ENCODE results near the gene PACS1.
"Not testable (repeated sequence)": the region's sequence is repeated elsewhere in the genome, so short reads cannot be mapped to it uniquely, and the experiment has no call there.

Gene PACS1

DNA sequence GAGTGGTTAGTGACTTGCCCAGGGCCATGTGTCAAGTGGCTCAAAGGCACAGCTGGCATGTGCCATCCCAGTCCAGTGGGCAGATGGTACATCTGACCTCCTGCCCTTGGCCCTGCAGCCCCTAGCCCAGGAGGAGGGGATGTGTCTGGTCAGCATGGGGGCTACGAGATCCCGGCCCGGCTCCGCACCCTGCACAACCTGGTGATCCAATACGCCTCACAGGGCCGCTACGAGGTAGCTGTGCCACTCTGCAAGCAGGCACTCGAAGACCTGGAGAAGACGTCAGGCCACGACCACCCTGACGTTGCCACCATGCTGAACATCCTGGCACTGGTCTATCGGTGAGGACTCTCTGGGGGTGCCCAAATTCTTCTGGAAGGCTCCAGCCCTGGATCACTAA, 192.6 kb downstream of the PACS1 start:
- DNase-seq, result no peak

DNA sequence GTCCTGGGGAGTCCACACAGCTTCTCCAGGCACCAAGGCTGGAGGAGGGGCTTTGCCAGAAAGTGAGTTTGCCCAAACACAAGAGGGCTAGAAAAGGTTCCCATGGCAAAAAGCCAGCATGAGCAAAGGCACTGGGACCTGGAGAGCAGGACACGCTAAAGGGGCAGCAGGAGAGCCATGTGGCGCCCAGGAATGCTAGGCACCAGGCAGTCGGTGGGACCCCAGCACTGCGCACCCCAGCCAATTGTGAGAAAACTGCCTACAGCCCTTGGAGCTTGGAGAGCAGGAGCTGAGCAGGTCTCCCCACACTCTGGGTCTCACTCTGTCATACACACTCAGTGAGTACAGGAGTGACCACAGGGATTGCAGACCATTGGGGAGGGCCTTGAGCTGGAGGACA, 193.2 kb downstream of the PACS1 start:
- DNase-seq, result no peak

DNA sequence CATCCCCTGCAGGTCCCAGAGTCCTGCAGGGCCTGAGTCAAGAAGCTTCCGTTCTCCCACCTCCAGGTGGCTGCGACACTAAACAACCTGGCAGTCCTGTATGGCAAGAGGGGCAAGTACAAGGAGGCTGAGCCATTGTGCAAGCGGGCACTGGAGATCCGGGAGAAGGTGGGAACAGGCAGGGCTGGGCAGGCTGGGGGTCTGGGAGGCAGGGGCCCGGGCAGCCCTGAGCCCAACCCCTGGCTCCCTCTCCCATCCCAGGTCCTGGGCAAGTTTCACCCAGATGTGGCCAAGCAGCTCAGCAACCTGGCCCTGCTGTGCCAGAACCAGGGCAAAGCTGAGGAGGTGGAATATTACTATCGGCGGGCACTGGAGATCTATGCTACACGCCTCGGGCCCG, 193.7 kb downstream of the PACS1 start:
- DNase-seq, result no peak

DNA sequence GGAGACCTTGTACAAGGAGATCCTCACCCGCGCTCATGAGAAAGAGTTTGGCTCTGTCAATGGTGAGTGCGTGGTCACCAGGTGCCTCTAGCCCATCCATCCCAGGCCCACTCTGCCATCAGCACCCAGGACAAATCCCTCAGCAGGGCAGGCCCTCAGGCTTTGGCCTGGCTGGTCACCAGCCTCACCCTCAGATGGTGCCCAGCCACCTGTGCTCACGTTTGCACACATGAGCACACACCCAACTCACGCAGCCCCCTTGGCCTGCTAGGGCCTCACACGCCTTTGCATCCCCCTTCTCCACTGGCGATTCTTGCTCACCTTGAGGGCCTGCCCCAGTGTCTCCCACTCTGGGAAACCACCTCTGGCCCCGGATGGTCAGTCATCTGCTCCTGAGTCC, 194.3 kb downstream of the PACS1 start:
- no peak for DNase-seq

DNA sequence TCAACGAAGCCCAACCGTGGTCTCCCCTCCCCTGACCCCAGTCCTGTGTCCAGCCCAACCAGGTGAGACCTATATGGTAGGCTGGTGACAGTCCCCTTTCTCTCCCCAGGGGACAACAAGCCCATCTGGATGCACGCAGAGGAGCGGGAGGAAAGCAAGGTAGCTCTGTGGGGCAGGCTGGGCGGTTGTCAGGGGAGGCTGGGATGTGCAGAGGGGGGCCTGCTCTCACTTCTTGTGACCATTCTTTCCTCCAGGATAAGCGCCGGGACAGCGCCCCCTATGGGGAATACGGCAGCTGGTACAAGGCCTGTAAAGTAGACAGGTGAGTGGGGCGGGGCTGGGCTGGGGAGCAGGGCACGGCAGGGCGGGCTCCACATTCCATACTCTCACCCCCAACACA, 194.8 kb downstream of the PACS1 start:
- no peak for DNase-seq

DNA sequence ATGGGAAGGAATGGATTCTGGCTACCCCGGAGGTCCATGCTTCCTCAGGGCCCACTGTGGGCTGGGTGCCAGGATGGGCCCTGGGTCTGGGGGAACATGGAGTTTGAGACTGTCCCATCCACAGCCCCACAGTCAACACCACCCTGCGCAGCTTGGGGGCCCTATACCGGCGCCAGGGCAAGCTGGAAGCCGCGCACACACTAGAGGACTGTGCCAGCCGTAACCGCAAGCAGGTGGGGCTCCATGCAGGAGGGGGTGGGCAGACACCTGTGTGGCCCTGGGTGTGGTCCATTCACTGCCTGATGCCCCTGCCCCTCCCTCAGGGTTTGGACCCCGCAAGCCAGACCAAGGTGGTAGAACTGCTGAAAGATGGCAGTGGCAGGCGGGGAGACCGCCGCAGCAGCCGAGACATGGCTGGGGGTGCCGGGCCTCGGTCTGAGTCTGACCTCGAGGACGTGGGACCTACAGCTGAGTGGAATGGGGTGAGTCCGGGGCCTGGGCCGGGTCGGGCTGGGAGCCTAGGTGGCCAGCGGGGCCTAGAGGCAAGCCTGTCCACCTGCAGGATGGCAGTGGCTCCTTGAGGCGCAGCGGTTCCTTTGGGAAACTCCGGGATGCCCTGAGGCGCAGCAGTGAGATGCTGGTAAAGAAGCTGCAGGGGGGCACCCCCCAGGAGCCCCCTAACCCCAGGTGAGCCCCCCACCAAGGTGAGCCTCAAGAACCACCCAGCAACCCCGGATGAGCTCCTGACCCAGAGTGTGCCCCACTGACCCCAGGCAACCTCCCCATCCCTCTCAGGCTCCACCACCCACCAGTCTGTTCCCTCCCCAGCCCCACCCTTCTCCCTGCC, 195.7 kb downstream of the PACS1 start:
- DNase-seq, result no peak

DNA sequence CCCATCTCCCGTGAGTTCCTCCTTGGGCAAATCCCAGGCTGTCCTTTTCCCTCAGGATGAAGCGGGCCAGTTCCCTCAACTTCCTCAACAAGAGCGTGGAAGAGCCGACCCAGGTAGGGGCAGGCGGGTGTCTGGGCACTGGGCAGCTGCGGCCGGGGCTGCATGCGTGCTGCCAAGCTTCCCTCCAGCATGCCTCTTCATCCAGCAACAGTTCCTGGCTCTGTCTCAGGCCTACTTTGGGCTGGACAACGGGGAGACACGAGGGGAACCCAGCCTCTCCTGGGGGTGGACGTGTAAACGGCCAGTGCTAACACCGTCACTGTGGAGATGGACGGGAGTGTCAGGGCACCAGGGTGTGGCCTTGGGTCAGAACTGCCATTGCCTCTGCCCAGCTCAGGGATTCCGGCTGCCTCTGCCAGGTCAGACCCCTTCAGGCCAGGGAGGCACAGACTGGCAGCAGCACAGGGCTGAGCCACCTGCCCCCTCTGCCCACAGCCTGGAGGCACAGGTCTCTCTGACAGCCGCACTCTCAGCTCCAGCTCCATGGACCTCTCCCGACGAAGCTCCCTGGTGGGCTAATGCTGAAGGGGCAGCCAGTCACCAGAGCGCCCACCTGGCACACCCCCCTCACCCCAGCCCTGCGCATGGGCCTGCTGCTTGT, 196.4 kb downstream of the PACS1 start:
- DNase-seq, result no peak

DNA sequence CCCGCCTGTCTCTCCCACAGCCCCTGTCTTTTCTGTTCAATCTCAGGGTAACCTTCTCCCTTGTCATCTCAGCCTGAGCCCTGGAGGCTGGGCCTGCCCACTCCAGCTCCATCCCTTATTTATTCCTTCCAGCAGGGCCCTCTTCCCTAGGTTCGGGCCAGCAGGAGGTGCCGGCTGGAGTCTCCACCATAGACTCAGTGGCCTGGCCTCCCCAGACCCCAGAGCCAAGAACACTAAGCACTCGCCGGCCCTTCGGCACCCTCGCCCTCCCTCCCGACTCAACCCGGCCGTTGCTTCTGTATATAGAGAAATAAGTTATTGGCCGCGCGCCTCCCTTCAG, 196.9 kb downstream of the PACS1 start:
- DNase-seq, result no peak

DNA sequence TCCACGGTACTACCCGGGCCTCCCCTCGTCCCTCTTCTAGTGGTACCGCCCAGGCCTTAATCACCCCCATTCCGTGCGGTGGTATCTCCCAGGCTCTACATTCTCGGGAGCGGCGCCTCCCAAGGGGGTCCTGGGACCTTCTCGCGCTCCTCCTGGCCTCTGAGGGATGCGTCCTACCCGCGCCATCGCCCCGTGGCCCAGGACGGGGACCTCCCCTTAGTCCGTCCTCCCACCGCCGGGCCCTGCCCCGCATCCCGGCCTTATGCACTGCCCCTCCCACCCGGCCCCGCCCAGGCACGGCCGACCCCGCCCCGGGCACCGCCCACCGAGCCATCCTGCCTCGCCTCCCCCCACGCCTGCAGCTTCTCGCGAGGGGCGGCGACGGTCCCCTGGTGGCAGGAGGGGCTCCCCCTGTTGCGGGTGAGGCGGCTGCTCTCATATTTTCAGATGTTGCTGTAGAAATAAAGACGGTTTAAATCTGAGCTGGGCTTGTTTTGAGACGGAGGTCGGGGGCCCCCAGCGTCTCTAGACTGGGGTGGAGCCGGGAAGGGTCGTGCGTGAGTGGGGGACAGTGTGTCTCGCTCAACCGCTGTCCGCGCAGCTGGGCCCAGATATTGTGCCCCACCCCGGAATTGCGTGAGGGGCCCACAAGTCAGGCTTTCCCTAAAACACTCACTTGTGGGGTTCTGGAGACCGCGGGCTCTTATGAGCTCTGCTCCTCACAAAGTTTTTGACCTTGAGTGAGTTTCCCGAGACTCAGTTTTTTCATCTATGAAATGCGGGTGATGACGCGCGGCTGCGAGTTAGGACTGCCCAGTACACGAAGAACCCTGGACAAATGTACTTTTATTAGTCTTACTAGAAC, 197.5 kb downstream of the PACS1 start:
- peak; percentile 80 for DNase-seq

DNA sequence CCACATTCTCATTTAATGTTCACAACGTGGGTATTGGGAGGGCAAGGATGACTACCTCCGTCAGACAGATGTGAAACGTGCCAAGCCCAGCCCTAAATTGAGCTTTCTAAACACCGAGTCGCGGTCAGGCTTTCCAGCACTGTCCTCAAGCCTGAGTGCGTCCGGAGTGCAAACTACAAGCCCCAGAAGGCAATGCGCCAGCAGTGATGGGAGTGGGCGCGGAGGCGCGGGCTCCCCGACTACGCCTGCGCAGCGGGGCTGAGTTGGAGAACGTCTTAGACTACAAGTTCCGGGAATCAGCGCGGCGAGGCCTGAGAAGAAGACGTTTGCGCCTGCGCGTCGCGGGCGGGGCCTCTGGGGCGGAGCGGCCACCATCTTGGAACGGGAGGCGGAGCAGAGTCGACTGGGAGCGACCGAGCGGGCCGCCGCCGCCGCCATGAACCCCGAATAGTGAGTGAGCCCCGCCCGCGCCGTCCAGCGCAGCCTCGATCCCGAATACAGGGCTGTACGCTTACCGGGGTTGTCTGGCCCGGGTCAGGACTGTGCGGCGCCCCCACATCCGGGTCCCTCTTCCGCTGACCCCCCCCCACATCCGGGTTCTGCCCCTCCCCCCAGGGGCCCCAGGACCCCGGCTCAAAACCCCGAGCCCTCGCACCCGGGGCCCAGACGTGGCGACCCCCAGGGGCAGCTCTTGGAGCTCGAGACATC, 198.3 kb downstream of the PACS1 start, which contains the start of gene RAB1B:
Gene RAB1B (plus strand): TSS at position 396 of the 708 bp plus-strand sequence. CDS start 41 bp downstream, at position 437.
- peak; percentile 99 for DNase-seq

DNA sequence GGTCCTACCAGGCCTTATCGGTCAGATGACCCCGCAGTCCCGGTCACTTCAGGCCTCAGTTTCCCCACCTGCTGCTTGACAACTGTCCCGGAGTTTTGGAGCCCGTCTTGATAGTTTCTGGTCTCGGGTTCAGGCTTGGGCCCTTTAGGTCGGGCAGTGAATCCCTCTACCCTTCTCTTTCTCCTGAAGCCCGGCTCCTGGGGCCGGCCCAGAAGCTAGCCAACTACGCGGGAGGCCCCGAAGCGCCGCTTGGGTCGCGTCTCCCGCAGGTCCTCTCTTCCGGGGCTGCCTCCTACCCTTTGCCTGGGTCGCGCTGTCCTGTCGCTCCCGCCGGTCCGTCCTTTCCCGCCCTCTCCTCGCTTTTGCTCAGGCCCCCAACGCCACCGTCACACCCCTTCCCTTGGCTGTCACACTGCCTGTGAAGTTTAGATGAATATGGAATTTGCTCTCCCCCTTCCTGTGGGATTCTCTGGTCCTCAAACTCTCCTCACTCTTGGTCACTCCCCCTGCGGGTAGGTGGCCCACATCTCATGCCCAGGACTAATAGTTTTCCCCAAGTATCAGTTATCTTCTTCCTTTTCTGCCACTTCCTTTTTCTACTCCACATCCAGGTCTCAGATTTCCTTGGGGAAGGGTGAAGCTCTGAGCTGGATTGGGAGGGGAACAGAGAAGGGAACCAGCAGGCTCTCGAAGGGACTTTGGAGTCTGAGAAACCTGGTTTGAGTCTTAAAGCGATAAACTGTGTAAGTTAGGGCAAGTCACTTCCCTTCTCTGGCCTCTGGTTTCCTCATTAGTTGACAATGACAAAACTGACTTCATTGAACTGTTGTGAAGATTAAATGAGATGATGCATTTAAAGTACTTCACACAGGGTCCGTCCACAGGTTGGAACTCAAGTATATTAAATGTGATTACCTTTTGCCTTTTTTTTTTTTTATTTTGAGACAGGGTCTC, 199.2 kb downstream of the PACS1 start:
- peak; percentile 37 for DNase-seq

DNA sequence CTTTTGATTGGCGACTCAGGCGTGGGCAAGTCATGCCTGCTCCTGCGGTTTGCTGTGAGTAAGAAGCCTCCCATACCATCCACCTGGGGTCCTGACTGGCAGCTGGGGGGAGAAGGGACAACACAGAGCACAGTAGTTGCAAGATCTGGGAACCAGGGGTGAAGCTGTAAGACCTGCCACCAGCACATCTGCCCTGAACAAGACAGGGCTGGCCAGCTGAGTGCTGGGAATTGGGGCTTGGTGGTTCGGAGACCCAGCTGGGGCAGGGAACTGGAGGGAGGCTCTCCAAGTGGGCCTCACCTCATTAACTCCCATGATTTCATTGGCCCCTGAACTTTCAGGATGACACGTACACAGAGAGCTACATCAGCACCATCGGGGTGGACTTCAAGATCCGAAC, 201.7 kb downstream of the PACS1 start:
- no peak for DNase-seq

DNA sequence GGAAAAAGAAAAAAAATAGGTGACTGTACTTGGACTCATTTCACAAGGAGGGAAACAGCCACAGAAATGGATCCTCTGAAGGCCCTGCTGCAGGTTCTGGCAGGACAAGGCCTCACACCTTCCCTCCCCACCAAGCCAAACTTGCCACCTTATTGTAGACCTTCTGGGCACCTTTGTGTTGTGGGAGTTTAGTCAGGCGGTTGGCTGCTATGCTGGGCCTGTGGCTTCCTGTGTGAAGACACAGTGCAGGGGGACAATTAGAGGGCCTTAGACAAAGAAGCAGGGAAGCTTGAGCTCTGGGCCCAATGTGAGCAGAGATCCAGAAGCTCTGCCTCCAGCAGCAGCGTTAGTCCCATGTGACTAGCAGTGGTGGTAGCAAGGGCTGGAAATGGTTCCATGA, 202.5 kb downstream of the PACS1 start:
- DNase-seq, result no peak

DNA sequence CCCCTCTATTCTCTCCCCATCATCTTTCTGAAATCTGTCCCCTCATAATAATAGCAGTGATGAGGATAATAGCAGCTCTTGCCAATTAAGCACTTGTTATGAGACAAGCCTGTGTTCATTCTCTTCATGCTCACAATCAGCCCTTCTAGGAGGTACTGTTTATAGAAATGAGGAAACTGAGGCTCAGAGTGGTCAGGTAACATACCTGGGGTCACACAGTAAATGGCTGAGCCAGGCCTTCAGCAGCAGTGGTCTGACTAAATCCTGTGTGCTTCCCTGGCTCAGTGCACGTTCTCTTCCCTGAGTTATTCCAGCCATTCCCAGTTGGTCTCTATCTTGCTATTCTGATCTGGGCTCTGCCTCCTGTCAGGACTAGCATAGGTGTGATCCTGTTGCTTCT, 204.1 kb downstream of the PACS1 start:
- DNase-seq, result no peak

DNA sequence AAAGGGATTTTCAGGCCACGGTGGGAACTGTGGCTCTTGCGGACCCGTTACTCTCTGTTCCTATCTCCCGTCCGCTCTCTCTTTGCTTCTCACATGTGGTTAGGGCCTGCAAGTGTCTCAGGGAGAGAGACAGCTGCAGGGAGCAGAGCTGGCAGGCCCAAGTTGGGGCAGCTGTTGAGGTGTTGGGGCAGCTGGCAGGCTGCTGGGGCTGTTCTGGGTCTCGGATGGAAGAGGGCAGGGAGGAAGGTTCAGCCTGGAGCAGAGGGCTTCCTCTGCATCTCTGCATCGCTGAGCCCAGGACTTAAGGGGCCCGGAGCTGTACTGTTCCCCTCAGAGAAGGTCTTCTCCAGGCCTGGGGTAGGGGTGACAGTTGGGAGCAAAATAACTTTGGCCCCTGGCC, 205.3 kb downstream of the PACS1 start:
- DNase-seq, result no peak

DNA sequence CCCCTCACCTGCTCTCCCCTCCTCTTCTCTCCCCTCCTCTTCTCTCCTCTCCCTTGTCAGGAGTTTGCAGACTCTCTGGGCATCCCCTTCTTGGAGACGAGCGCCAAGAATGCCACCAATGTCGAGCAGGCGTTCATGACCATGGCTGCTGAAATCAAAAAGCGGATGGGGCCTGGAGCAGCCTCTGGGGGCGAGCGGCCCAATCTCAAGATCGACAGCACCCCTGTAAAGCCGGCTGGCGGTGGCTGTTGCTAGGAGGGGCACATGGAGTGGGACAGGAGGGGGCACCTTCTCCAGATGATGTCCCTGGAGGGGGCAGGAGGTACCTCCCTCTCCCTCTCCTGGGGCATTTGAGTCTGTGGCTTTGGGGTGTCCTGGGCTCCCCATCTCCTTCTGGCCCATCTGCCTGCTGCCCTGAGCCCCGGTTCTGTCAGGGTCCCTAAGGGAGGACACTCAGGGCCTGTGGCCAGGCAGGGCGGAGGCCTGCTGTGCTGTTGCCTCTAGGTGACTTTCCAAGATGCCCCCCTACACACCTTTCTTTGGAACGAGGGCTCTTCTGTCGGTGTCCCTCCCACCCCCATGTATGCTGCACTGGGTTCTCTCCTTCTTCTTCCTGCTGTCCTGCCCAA, 206.0 kb downstream of the PACS1 start:
- no peak for DNase-seq

DNA sequence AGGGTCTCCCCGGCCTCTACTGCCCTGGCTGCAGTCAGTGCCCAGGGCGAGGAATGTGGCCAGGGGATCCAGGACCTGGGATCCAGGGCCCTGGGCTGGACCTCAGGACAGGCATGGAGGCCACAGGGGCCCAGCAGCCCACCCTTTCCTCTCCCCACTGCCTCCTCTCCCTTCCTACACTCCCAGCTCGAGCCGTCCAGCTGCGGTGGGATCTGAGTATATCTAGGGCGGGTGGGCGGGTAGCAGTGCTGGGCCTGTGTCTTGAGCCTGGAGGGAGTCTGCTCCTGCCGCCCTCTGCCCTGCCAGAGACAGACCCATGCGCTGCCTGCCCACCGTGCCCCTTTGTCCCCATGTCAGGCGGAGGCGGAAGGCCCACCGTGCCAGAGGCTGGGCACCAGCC, 206.5 kb downstream of the PACS1 start:
- DNase-seq, result not testable (repeated sequence)

DNA sequence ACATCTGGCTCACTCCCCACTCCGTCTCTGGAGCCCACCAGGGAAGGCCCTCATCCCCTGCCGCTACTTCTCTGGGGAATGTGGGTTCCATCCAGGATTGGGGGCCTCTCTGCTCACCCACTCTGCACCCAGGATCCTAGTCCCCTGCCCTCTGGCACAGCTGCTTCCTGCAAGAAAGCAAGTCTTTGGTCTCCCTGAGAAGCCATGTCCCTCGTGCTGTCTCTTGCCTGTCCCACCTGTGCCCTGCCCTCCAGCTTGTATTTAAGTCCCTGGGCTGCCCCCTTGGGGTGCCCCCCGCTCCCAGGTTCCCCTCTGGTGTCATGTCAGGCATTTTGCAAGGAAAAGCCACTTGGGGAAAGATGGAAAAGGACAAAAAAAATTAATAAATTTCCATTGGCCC, 207.0 kb downstream of the PACS1 start:
- not testable (repeated sequence) for DNase-seq

DNA sequence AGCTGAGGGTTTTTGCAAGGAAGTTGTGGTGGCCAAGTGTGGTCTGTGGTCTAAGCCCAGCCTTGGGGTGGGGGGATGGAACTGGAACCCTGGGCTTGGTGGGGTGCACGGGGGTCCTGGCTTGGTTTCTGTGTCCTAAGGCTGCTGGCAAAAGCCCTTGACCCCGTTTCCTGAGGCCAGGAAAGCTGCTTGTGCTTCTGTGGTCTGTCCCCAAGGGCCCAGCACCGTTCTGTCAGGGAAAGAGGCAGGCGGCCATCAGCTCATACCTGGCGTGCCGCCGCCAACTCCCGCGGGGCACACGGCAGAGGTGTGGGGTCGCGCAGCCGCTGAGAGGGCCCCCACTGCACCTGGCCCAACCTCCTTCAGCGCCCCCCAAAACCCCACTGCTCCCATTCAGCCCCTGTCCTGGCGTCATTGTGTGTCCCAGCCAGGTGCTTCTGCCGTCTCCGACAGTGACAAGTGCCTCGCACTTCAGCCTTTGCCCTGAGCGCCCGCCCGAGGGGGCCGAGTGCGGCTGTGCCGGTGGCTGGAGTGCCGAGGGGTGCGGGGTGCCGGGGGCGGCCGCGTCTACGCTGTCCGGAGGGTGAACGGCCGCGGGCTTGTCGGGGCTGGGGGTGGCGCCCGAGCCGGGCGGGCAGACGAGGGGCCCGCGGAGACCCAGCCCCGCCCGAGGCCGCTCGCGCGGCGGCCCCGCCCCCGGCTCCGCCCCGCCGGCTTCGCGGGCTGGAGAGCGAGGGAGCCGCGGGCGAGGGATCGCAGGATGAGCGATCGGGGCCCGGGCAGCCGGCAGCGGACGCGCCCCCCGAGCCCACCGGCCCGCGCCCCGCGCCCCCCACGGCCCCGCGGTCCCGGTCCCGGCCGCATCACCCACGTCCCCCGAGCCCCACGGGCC, 207.6 kb downstream of the PACS1 start, which contains the start of gene CNIH2:
Gene CNIH2 (plus strand): TSS at position 705 of the 892 bp plus-strand sequence. CDS start 282 bp downstream, outside the sequence.
- DNase-seq, result peak; percentile 8
